Esophagus muscularis mucosa (tissue), 4 donors: Measurements from ENCODE around the gene TMCO4. TPM values are rescaled to one million over a fixed set of nuclear protein-coding genes. Genes with fewer than 3 reads are reported as not detected.

Experiments
- DNase-seq: peaks from one replicate; pipeline ENCODE4 v3.0.0-alpha.2; 2017; ENCODE audit errors: extremely low spot score
- H3K27ac ChIP-seq, 4 donors: fragments of 200-600 bp; sonication (generic); replicated peaks in 1 of 4; 1 replicate in 3 of 4; 2 replicates in 1 of 4; pipeline ENCODE4 v1.5.1; 2016 to 2019; ENCODE audit warnings: mild to moderate bottlenecking in 1 of 4
- H3K27me3 ChIP-seq, 4 donors: fragments of 200-600 bp; sonication (generic); one replicate each; pipeline versions ENCODE4 v1.5.1 to v1.6.0; 2016 to 2019
- H3K36me3 ChIP-seq, 4 donors: fragments of 200-600 bp; sonication (generic); one replicate each; pipeline ENCODE4 v1.5.1; 2016 to 2019
- H3K4me1 ChIP-seq, 4 donors: fragments of 200-600 bp; sonication (generic); one replicate each; pipeline ENCODE4 v1.5.1; 2016 to 2019
- H3K4me3 ChIP-seq, 4 donors: fragments of 200-600 bp; sonication (generic); 1 replicate in 2 of 4; 2 replicates in 2 of 4; pipeline ENCODE4 v1.5.1; 2016 to 2019; ENCODE audit warnings: mild to moderate bottlenecking in 4 of 4, moderate library complexity in 1 of 4
- H3K9me3 ChIP-seq, 4 donors: fragments of 200-600 bp; sonication (generic); 1 replicate in 3 of 4; 2 replicates in 1 of 4; pipeline ENCODE4 v1.5.1; 2016 to 2019
- EP300 ChIP-seq: sonication (generic); formaldehyde crosslinking; IDR thresholded peaks from one replicate; pipeline ENCODE4 v1.6.1; 2017; ENCODE audit warnings: antibody characterized with exemption
- POLR2A ChIP-seq: fragments of 450-650 bp; IDR thresholded peaks from one replicate; pipeline ENCODE4 v1.6.1; 2017; ENCODE audit warnings: antibody characterized with exemption, moderate library complexity, mild to moderate bottlenecking, low read depth
- POLR2AphosphoS5 ChIP-seq, 2 donors: sonication (generic); formaldehyde crosslinking; IDR thresholded peaks; one replicate each; pipeline ENCODE4 v1.6.1; 2017; ENCODE audit warnings: antibody characterized with exemption in 2 of 2
- WGBS: methylation state at CpG from one replicate; pipeline ENCODE4 v1.1.5; 2018; 5-methylcytosine and 5-hydroxymethylcytosine counted together
- intact Hi-C: fragments of 100-400 bp; cut with DNase I; formaldehyde crosslinking; loops from one replicate; pipeline ENCODE4 v1.15.1; 2023
- total RNA-seq, 4 donors: library from RNA; depleted of rRNA; stranded (reverse); fragments of >200 nt; gene quantifications; one replicate each; pipeline versions ENCODE4 v1.1.0 to v1.2.1, GENCODE V29; 2016
- TF ChIP-seq, protein P1 (sequence below), 3 experiments: fragments of 200-600 bp in 2 of 3; fragments of 450-650 bp in 1 of 3; sonication (generic) in 2 of 3; IDR thresholded peaks; one replicate each; pipeline ENCODE4 v1.5.1; 2017 to 2019; ENCODE audit warnings: antibody characterized with exemption in 3 of 3, mild to moderate bottlenecking in 2 of 3, moderate library complexity in 1 of 3

TMCO4 gene
- total RNA-seq, 4 donors from 2014 or later = 20.8 to 34.4 (median 25.8) TPM

- TF ChIP-seq POLR2A = no peak
- no peak for TF ChIP-seq EP300
- no peak for TF ChIP-seq POLR2AphosphoS5 (IDR thresholded peaks at IDR 0.05)
- TF ChIP-seq, protein P1, sequence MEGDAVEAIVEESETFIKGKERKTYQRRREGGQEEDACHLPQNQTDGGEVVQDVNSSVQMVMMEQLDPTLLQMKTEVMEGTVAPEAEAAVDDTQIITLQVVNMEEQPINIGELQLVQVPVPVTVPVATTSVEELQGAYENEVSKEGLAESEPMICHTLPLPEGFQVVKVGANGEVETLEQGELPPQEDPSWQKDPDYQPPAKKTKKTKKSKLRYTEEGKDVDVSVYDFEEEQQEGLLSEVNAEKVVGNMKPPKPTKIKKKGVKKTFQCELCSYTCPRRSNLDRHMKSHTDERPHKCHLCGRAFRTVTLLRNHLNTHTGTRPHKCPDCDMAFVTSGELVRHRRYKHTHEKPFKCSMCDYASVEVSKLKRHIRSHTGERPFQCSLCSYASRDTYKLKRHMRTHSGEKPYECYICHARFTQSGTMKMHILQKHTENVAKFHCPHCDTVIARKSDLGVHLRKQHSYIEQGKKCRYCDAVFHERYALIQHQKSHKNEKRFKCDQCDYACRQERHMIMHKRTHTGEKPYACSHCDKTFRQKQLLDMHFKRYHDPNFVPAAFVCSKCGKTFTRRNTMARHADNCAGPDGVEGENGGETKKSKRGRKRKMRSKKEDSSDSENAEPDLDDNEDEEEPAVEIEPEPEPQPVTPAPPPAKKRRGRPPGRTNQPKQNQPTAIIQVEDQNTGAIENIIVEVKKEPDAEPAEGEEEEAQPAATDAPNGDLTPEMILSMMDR (IDR thresholded peaks at IDR 0.05) = no peak
- intact Hi-C loops = no loop called here
- Histone ChIP-seq H3K9me3 (no peaks in the 10 kb centered on the region), H3K4me1 (no peaks in the 10 kb centered on the region), H3K4me3 (no peak overlapping the region), H3K27me3 (peaks cover 0 to 8% (median 0%) of the 10 kb centered on the region in 4 donors), H3K36me3 (no peaks in the 10 kb centered on the region), H3K27ac (no peak overlapping the region)
- DNase-seq = no peak
- WGBS = 37% methylated on average over 11 of the region's 11 CpGs
These were observed 45.2 kb upstream of the TMCO4 start for GRCh38 chr1:19844731-19845495.

DNA sequence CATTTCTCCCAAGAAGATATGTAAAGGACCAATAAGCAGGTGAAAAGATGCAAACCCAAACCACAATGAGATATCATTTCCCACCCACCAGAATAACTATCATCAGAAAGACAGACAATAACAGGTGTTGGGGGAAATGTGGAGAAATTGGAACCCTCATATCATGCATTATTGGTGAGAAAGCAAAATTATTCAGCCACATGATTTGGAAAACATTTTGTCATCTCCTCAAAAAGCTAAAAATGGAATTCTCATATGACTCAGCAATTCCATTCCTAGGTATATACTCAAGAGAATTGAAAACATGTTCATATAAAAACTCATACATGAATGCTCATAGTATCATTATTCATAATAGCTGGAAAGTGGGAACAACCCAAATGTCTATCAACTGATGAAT lies 40.5 kb upstream of the TMCO4 start:
- Histone ChIP-seq H3K9me3 (no peaks in the 10 kb centered on the region), H3K4me1 (no peaks in the 10 kb centered on the region), H3K27me3 (peaks cover 0 to 5% (median 0%) of the 10 kb centered on the region in 4 donors), H3K27ac (no peak overlapping the region), H3K36me3 (no peaks in the 10 kb centered on the region), H3K4me3 (no peak overlapping the region)
- intact Hi-C loops = no loop called here
- DNase-seq = no peak
- TF ChIP-seq POLR2AphosphoS5 (IDR thresholded peaks at IDR 0.05) = no peak
- TF ChIP-seq, protein P1 (IDR thresholded peaks at IDR 0.05) = no peak
- no peak for TF ChIP-seq EP300
- TF ChIP-seq POLR2A = no peak

- H3K36me3 ChIP-seq = no peaks in the 10 kb centered on the region
- no peaks in the 10 kb centered on the region for H3K4me1 ChIP-seq
- no peak overlapping the region for H3K4me3 ChIP-seq
- WGBS = 84% methylated on average over 2 of the region's 2 CpGs
- intact Hi-C loops = no loop called here
- H3K9me3 ChIP-seq = no peaks in the 10 kb centered on the region
- TF ChIP-seq, protein P1 (IDR thresholded peaks at IDR 0.05) = no peak
- DNase-seq = no peak
- H3K27ac ChIP-seq = no peak overlapping the region
- no peaks in the 10 kb centered on the region for H3K27me3 ChIP-seq
These were observed 38.1 kb upstream of the TMCO4 start for GRCh38 chr1:19837866-19838265.

GRCh38 chr1:19835578-19835977 lies 35.9 kb upstream of the TMCO4 start:
- TF ChIP-seq POLR2AphosphoS5 (IDR thresholded peaks at IDR 0.05) (no peak), EP300 (no peak), POLR2A (no peak)
- TF ChIP-seq, protein P1 (IDR thresholded peaks at IDR 0.05) = no peak
- Histone ChIP-seq H3K4me3 (no peak overlapping the region), H3K9me3 (no peaks in the 10 kb centered on the region), H3K27ac (no peak overlapping the region), H3K27me3 (peaks cover 0 to 7% (median 0%) of the 10 kb centered on the region in 4 donors), H3K4me1 (no peaks in the 10 kb centered on the region), H3K36me3 (no peaks in the 10 kb centered on the region)
- no peak for DNase-seq
- intact Hi-C loops = no loop called here
- WGBS = 85% methylated on average over 4 of the region's 4 CpGs

GRCh38 chr1:19831441-19831840 lies 31.7 kb upstream of the TMCO4 start:
- no peaks in the 10 kb centered on the region for H3K36me3 ChIP-seq
- H3K27me3 ChIP-seq = peaks cover 0 to 7% (median 0%) of the 10 kb centered on the region in 4 donors
- TF ChIP-seq, protein P1 (IDR thresholded peaks at IDR 0.05) = no peak
- TF ChIP-seq POLR2A (no peak), POLR2AphosphoS5 (IDR thresholded peaks at IDR 0.05) (no peak), EP300 (no peak)
- 65% methylated on average over 3 of the region's 3 CpGs for WGBS
- no peak overlapping the region for H3K27ac ChIP-seq
- no peak overlapping the region for H3K4me3 ChIP-seq
- intact Hi-C loops = no loop called here
- H3K9me3 ChIP-seq = no peaks in the 10 kb centered on the region
- no peak for DNase-seq
- no peaks in the 10 kb centered on the region for H3K4me1 ChIP-seq
